HG02623 (cell line): ENCODE measurements around the gene TMEM97.

Experiments used
- ATAC-seq: cut with Tn5 transposase; IDR thresholded peaks from one replicate; pipeline ENCODE4 v1.9.1; 2021; ENCODE audit warnings: moderate library complexity; ENCODE audit not compliant: unreplicated experiment

Gene TMEM97

GRCh38 chr17:28363776-28364650, 45.0 kb downstream of the TMEM97 start:
- no peak for ATAC-seq

- no peak for ATAC-seq
Measured at GRCh38 chr17:28364665-28365363, 45.8 kb downstream of the TMEM97 start, which contains the start of gene SEBOX. TSS of gene SEBOX (minus strand) at chr17:28365199. CDS start at chr17:28365151, 48 bp downstream.

- ATAC-seq, result no peak
Measured at GRCh38 chr17:28365487-28365886, 46.5 kb downstream of the TMEM97 start.

GRCh38 chr17:28366605-28367004, 47.6 kb downstream of the TMEM97 start:
- ATAC-seq, result no peak

- ATAC-seq, result no peak
Measured at GRCh38 chr17:28367641-28368305, 48.8 kb downstream of the TMEM97 start.

GRCh38 chr17:28368306-28368831, 49.4 kb downstream of the TMEM97 start:
- ATAC-seq, result no peak

- no peak for ATAC-seq
Measured at GRCh38 chr17:28368915-28369683, 50.1 kb downstream of the TMEM97 start.

- no peak for ATAC-seq
Measured at GRCh38 chr17:28369684-28370034, 50.7 kb downstream of the TMEM97 start.

GRCh38 chr17:28370035-28370743, 51.2 kb downstream of the TMEM97 start, which contains the start of gene VTN:
TSS of gene VTN (minus strand) at chr17:28370307. CDS start at chr17:28370203, 104 bp downstream.
- ATAC-seq, result no peak

- no peak for ATAC-seq
Measured at GRCh38 chr17:28370744-28371103, 51.7 kb downstream of the TMEM97 start.

- peak; percentile 85 for ATAC-seq
Measured at GRCh38 chr17:28371245-28372202, 52.5 kb downstream of the TMEM97 start, which contains the start of gene SARM1. TSS of gene SARM1 (plus strand) at chr17:28371694. CDS start at chr17:28372033, 339 bp downstream.

GRCh38 chr17:28372203-28372944, 53.4 kb downstream of the TMEM97 start:
- peak; percentile 8 for ATAC-seq

GRCh38 chr17:28372945-28373274, 53.9 kb downstream of the TMEM97 start:
- ATAC-seq, result no peak
